ENCODE results near the gene GIMAP2. TPM values are rescaled to one million over a fixed set of nuclear protein-coding genes. Genes with fewer than 3 reads are reported as not detected.

The GIMAP2 gene
- total RNA-seq, 1 experiment from 2014 or later, result not detected

DNA sequence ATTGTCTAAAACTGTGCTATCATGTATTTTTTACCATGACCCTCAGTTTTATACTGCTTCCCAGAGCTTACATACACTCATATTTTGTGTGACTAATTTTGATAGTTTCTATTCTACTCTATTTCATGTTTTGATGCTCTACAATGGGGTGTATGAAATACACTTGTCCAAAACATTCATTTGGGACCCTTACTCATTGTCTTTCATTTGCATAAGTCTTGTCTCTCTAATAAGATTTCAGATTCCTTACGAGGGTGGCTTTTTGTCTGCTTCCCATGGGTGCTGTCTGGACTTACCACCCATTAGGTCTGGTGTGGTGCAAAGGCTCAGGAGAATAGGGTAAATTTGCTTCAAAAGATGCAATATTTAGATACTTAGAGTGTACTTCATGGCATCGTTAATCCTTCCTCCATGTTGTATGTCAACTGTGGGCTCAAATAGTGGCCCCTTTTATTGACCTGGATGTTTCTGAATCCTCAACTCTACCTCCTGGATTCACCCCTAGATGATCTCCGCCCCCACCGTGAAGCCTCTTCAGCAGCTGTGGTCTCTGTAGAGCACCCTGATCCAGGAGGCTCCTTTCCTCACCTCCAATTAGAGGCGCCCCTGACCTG, 48.1 kb downstream of the GIMAP2 start:
- no peaks in the 10 kb centered on the region for H3K36me3 Mint-ChIP-seq (ENCODE audit: insufficient read depth in 1 of 3, low read depth in 3 of 3)
- peaks cover 73% of the 10 kb centered on the region for H3K27me3 ChIP-seq (ENCODE audit: insufficient read depth, low read length)

More for the DNA sequence above, 48.1 kb downstream of the GIMAP2 start:
- H3K4me3 Mint-ChIP-seq, result no peak overlapping the region
- no peaks in the 10 kb centered on the region for H3K4me1 ChIP-seq (ENCODE audit: insufficient read depth, low read length)
- no peak overlapping the region for H3T11ph ChIP-seq (ENCODE audit: low read length)
- no peak for DNase-seq
- no peak overlapping the region for H2BK120ac ChIP-seq (ENCODE audit: low read depth, low read length, poor library complexity, severe bottlenecking)
- H2BK15ac ChIP-seq (ENCODE audit: low read depth, low read length), result no peak overlapping the region
- H3K56ac ChIP-seq (ENCODE audit: insufficient read length, low read depth, low read length), result no peak overlapping the region
- no peaks in the 10 kb centered on the region for H4K20me1 ChIP-seq (ENCODE audit: control insufficient read depth, insufficient read depth, insufficient read length)
- H3K27ac ChIP-seq (ENCODE audit: insufficient read length, low read depth, low read length), result no peak overlapping the region
- no peak overlapping the region for H3K23ac ChIP-seq (ENCODE audit: insufficient read length, low read depth, low read length)
- WGBS (ENCODE audit: extremely low coverage, insufficient read length, low lambda C conversion rate), result no CpG with 5 or more reads among the region's 5 CpGs
- no peaks in the 10 kb centered on the region for H3K79me2 ChIP-seq (ENCODE audit: insufficient read depth, low read length)
- peaks cover 100% of the 10 kb centered on the region for H3K27me3 Mint-ChIP-seq (ENCODE audit: low read depth)
- no peak overlapping the region for H3K9ac ChIP-seq (ENCODE audit: extremely low read depth, insufficient read length, low read length)
- no peak overlapping the region for H2BK5ac ChIP-seq (ENCODE audit: insufficient read length, low read length)
- H3K14ac ChIP-seq (ENCODE audit: insufficient read depth, low read length), result no peak overlapping the region
- no peak overlapping the region for H2AK5ac ChIP-seq (ENCODE audit: insufficient read length, low read length)
- no peak overlapping the region for H4K5ac ChIP-seq (ENCODE audit: insufficient read length, low read depth, low read length)
- H4K8ac ChIP-seq (replicated peaks; ENCODE audit: insufficient read length, low read depth, low read length), result no peak overlapping the region
- TF ChIP-seq, protein P1, sequence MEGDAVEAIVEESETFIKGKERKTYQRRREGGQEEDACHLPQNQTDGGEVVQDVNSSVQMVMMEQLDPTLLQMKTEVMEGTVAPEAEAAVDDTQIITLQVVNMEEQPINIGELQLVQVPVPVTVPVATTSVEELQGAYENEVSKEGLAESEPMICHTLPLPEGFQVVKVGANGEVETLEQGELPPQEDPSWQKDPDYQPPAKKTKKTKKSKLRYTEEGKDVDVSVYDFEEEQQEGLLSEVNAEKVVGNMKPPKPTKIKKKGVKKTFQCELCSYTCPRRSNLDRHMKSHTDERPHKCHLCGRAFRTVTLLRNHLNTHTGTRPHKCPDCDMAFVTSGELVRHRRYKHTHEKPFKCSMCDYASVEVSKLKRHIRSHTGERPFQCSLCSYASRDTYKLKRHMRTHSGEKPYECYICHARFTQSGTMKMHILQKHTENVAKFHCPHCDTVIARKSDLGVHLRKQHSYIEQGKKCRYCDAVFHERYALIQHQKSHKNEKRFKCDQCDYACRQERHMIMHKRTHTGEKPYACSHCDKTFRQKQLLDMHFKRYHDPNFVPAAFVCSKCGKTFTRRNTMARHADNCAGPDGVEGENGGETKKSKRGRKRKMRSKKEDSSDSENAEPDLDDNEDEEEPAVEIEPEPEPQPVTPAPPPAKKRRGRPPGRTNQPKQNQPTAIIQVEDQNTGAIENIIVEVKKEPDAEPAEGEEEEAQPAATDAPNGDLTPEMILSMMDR (conservative IDR thresholded peaks at IDR 0.05), result no peak
- H4K91ac ChIP-seq (ENCODE audit: insufficient read length, low read depth, low read length), result no peak overlapping the region
- no peak overlapping the region for H2BK20ac ChIP-seq (ENCODE audit: low read depth, low read length, poor library complexity, severe bottlenecking)
- no peak overlapping the region for H3K18ac ChIP-seq (ENCODE audit: insufficient read length, low read depth, low read length)
- no peaks in the 10 kb centered on the region for H3K23me2 ChIP-seq (ENCODE audit: insufficient read length, low read depth, low read length, poor library complexity, severe bottlenecking)
- no peak overlapping the region for H2AFZ ChIP-seq (ENCODE audit: low read length)
- H3K9me3 ChIP-seq (ENCODE audit: control insufficient read depth, low read depth, low read length), result peaks cover 7% of the 10 kb centered on the region
- H3K4ac ChIP-seq (ENCODE audit: low read depth, low read length), result no peak overlapping the region
- H3K79me1 ChIP-seq (ENCODE audit: insufficient read depth, low read depth, low read length, poor library complexity, severe bottlenecking), result no peaks in the 10 kb centered on the region
- peaks cover 5 to 7% of the 10 kb centered on the region in 2 experiments; a peak in 3 of 4 replicates for H3K4me1 Mint-ChIP-seq
- no peak overlapping the region for H3K4me2 ChIP-seq (ENCODE audit: insufficient read depth, insufficient read length, low read length)
- H3K27ac Mint-ChIP-seq, result no peak overlapping the region
- peaks cover 15 to 37% of the 10 kb centered on the region in 2 experiments for H3K9me3 Mint-ChIP-seq
- H2BK12ac ChIP-seq (ENCODE audit: insufficient read length, low read depth, low read length), result no peak overlapping the region
